ELR (cell line): ENCODE measurements around the gene FTCD.

ENCODE experiments used
- DNase-seq: peaks from one replicate; pipeline ENCODE4 v3.0.0-alpha.2; 2015; ENCODE audit warnings: low read depth

FTCD gene

DNA sequence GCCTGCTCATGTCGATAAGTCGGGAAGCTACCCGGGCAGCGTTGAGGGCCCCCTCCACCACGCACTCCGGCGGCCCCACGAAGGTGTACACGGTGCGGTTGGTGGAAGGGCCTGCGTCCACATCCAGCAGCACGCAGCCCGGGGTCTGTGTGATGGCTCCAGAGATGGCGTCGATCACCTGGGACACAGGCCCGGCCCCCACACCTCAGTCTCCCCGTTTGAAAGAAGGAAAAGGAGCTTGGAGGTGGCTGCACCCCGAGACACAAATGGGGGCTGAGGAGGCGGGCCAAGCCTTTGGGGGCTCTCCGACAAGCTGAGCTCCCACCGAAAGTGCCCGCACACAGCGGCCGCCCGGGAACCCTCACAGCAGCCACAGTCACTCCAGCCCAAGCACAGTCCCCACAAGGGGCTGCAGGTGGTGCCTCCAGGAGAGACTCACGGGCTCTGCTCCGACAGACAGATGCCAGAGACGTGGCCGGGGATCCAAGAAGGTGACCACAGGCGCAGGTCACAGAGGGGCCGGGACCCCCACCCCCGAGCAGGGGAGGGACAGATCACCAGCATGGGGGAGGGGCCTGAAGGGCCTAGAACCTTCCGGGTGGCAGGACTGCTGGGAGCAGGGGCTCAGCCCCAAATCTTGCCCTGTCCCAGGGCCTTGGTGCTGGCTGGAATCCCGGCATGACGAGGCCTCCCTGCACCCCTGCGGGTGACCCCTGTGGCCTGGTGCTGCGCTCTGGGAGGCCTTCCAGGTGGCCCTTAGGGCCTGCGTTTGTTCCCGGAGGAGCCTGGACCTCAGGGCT lies 1.0 kb downstream of the FTCD start:
- DNase-seq = no peak

GRCh38 chr21:46153247-46154154 lies 1.9 kb downstream of the FTCD start:
- DNase-seq = peak; percentile 38

DNA sequence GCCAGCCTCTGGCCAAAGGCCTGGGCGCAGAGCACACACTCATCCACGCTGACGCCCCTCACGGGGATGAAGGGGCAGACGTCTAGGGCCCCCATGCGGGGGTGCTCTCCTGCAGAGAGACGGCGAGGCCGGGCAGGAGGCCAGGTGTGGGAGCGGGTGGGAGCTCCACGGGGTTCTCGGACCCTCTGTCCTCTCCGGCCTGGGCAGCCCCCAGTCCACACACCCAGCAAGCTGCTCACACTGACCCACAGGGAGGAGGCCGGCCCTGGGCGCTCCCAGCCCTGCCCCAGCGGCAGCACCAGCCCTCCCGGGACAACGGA lies 2.5 kb downstream of the FTCD start:
- no peak for DNase-seq

- DNase-seq = no peak
Observed at GRCh38 chr21:46151989-46152926, 3.1 kb downstream of the FTCD start.

- DNase-seq = no peak
Observed at GRCh38 chr21:46151261-46151988, 4.0 kb downstream of the FTCD start.

DNA sequence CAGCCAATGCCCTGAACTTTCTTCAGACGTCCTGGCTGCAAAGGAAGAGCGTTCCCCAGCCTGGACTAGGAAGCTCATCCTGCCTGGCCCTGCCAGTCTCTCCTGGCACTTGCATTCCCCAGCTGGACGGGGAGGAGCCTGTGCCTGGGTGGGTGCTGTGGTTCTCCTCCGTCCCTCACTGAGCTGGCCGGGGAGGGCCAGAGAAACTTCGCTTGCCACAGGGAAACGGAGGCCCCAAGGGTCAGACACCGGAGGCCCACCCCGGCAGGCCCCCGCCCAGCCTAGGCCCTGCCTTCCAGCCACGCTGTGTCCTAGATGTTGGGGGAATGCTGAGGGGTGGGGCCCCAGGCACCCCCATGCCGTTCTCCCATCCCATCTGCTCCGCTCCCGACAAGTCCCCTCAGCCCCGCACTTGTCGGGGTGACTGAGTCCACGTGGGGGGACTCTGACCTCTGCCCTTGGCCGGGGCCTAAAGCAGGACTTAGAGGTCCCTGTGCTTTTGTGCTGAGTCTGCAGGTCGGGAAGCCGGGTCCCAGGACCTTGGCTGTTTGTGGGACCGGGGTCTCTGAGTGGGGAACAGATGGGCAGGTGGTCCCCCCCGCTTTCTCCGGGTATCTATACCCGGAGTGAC lies 4.8 kb downstream of the FTCD start:
- DNase-seq = no peak

- DNase-seq = no peak
Observed at GRCh38 chr21:46150073-46150472, 5.3 kb downstream of the FTCD start.

DNA sequence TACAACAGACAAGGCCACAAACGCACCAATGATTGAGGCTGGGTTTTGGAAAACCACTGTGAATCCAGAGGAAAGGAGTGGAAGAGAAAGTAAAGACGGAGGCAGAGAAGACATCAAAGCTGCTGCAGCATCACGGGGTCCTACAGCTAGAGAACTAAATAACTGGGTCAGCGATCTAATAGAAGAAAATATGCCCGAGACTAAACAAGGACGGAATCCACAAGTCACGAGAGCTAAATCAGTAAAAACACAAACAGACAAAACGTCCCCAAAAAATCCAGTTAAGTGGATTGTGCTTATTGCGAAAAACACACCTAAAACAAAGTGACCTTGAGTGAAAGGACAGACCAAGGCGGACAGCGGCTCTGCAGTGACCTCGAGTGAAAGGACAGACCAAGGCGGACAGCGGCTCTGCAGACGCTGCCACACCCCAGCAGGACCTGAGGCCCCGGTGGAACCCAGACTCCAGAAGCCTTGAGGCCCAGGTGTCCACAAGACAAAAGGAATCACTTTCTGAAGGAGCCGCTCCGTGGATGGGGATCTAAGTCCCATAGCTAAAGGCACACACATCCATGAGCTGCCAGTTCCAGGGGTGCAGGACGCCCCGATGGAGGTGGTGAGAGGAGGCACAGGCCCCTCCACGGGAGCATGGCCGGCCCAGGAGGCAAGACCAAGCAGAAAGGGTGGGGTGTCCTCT lies 6.0 kb downstream of the FTCD start:
- DNase-seq = no peak

- DNase-seq = no peak
Observed at GRCh38 chr21:46148106-46148505, 7.3 kb downstream of the FTCD start.

DNA sequence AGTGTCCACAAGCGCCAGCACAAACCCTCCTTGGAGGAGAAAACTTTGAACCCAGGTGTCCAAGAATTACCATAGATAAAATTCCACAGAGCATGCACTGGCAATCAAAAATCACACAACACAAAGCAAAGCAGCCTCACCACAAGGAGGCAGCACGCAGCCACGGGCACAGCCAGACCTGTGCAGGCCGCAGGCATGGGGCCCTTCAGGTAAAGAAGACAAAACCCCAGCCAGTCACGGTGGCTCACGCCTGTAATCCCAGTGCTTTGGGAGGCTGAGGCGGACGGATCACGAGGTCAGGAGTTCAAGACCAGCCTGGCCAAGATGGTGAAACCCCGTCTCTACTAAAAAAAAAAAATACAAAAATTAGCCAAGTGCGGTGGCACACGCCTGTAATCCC lies 8.0 kb downstream of the FTCD start:
- DNase-seq = peak; percentile 63

DNA sequence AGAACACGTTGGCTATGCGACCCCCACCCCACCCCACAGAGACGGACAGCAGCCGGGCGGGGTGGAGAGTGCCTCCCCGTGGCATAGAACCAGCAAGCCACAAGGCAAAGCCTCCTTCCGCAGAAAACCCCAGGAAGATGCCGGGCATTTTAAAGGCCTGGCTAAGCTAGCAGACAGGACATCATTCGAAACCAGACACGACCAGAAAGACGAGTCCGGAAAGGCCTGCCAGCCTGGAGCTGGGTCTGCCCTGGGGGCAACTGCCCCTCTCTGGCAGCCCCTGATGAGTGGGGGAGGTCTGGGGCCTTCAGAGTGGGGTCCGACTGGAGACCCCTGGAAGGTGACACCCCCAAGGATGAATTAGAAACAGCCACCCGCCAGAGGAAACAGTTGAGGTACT lies 8.5 kb downstream of the FTCD start:
- no peak for DNase-seq

- no peak for DNase-seq
Observed at GRCh38 chr21:46145840-46146691, 9.3 kb downstream of the FTCD start.

DNA sequence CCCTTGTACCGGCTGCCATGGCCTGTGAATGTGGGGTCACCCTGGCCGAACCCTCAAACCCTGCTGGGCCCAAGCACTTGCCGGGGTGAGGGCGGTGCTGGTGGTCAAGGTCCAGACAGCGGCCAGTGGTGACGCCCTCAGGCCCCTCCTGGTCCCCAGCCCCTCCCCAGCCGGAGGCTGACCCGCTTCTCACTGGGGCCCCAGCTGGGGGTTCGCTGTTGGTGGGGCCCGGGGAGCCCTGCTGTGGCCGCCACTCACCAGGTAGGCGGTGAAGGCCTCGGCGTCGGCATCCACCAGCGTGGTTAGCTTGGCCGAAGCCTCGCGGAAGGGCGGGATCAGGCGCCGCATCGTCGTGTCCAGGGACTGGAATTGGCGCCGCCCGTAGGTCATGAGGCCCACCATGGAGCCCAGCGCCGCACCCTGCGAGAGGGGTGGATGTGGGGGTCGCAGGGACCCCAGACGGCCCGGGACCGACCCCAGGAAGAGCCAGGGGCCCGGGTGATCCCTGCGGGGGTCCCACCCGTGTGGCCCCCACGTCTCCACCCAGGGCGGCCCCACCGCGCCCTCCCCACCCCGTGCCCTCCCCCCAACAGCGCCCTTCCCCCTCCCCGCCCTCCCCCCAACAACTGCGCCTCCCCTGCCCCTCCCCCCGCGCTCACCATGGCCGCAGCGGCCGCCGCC lies 10.1 kb downstream of the FTCD start:
- DNase-seq = no peak

DNA sequence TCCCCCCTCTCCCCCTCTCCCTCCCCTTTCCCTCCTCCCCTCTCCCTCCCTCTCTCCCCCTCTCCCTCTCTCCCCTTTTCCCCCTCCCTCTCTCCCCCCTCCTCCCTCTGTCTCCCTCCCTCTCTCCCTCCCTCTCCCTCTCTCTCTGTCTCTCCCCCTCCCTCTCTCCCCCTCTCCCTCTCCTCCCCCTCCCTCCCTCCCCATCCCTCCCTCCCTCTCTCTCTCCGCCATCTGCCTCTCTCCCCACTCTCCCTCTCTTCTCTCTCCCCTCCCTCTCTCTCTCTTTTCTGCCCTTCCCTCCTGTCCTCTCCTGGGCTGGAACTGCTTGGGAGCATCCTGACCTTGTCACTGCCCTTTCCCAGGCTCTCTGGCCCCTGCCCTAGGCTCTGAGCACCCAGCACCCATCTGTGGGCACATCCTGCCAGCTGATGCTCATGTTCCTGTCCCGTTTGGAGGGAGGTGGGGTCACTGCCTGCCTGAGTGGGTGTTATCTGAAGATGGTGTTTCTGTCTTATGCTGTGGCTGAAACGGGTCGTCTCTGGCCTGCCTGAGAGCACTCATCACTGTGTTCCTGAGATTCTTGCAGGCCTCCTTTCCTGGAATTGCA lies 10.8 kb downstream of the FTCD start:
- peak; percentile 17 for DNase-seq

DNA sequence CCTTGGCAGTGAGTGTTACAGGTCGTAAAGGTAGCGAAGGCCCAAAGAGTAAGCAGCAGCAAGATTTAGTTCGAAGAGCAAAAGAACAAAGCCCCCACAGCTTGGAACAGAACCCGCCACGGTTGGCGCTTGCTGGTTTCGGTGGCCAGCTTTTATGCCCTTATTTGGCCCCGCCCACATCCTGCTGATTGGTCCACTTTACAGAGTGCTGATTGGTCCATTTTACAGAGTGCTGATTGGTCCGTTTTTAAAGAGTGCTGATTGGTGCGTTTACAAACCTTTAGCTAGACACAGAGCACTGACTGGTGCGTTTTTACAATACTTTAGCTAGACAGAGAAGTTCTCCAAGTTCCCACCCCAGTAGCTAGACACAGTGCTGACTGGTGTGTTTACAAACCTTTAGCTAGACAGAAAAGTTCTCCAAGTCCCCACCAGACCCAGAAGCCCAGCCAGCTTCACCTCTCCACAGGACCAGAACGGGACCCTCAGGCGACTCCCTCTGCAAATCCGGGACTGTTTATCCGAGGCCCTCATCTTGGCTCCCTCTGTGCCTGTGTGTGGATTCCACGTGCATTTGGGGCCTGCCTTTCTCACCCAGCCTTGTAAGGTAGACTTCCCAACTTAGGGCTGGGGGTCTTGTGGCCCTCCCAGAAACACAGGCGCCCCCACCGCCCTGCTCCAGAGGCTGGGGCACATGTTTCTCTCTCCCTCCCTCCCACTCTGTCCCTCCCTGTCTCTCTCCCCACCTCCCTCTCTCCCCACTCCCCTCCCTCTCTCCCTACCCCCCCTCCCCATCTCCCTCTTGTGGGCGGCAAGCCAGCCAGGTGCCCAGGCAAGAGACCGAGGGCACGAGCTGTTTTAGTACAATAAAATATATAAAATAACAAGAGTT lies 12.6 kb downstream of the FTCD start:
- no peak for DNase-seq

- no peak for DNase-seq
Observed at GRCh38 chr21:46141767-46142581, 13.4 kb downstream of the FTCD start.
